ENCODE measurements around the gene PEPD.

PEPD gene

GRCh38 chr19:33547676-33548075 lies 26.1 kb upstream of the PEPD start:
- FAIRE-seq: no peak
- DNase-seq (ENCODE audit: insufficient read length, low spot score): no peak

GRCh38 chr19:33546656-33547055 lies 25.1 kb upstream of the PEPD start:
- FAIRE-seq (no peak), DNase-seq (ENCODE audit: insufficient read length, low spot score) (no peak)

DNA sequence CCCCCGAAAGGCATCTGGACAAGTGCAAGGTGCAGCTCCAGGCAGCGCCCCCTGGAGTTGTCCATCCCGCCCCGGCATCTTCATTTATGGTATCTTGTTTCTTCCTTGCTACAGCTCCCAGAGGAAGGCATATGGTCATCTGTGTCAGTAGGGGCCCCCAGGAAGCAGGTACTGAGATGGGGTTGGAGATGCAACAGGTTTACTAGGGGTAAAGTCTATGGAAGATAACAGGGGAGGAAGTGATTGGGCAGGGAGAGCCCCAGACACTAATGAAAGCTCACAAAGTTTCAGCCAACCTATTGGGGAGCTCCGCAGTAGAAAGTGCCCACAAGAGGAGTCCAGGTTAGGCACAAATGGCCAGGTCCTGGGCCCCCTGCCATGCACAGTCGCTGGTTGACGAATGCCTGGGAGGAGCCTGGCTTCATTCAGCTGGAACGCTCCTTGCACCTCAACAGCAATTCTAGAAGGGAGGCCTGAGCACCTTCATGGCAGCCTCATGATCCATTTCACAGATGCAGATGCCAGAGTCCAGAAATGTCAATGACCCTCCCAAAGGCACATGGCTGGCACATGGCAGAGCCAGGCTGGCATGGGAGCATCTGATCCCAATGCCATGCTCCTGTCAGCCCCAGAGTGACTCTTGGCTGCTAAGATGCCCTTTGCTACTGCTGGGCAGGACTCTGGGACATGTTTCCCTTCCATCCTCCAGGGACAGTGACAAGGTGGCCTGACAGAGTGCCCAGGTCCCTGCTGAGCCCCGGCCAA lies 23.8 kb upstream of the PEPD start:
- FAIRE-seq: no peak
- no peak for DNase-seq (ENCODE audit: insufficient read length, low spot score)

DNA sequence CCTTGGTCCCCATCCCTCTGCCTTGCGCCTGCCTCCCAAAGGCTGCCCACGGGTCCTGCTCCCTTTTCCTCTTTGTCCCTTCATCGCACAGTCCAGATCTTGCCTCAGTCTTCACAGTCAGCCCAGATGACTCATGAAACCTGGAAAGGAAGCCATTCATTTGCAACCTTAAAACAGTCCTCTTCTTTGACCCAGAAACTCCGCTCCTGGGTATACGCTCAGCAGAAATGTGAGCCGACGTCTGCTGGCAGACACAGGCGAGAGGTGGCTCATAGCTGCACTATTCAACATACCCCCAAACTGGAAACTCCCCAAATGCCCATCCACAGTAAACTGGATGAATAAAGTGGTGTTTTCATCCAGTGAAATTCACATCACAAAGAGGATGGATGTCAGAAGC lies 13.6 kb upstream of the PEPD start:
- FAIRE-seq (no peak), DNase-seq (ENCODE audit: insufficient read length, low spot score) (no peak)

- no peak for DNase-seq (ENCODE audit: insufficient read length, low spot score)
- no peak for FAIRE-seq
Measured at GRCh38 chr19:33532859-33533460, 11.4 kb upstream of the PEPD start.

DNA sequence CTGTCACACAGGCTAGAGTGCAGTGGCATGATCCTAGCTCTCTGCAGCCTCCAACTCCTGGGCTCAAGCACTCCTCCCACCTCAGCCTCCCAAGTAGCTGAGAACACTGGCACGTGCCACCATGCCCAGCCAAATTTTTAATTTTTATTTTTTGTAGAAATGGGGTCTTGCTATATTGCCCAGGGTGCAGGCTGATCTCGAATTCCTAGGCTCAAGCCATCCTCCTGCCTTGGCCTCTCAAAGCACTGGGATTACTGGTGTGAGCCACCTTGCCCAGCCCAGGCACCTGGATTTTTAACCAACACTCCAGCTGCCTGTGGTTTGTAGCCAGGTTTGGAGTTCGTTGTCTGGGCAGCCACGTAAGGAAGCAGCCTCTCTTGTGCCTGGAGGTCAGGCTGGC lies 9.3 kb upstream of the PEPD start:
- DNase-seq (ENCODE audit: insufficient read length, low spot score): no peak
- no peak for FAIRE-seq

DNA sequence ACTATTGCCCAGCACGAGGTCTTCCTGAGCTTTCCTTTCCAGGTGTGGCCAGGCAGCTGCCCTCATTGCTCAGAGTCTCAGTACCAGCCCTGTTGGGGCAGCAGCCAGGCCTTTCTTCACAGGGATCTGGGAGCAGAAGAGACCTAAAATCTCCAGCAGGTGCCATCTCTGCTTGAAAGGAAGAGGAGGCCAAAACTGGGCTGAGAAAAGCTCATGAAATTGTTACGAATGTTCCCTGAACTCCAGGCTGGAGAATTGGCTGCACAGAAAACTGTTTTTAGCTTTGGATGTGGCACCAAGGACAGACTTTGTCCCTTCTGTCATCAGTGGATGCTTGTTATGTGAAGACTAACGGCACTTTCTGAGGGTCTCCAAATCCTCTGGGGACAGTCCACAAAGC lies 8.7 kb upstream of the PEPD start:
- FAIRE-seq (no peak), DNase-seq (ENCODE audit: insufficient read length, low spot score) (no peak)

GRCh38 chr19:33529094-33529676 lies 7.6 kb upstream of the PEPD start:
- DNase-seq (ENCODE audit: insufficient read length, low spot score) (no peak), FAIRE-seq (no peak)

- FAIRE-seq: no peak
- DNase-seq (ENCODE audit: insufficient read length, low spot score): no peak
Measured at GRCh38 chr19:33528404-33528803, 6.8 kb upstream of the PEPD start.

DNA sequence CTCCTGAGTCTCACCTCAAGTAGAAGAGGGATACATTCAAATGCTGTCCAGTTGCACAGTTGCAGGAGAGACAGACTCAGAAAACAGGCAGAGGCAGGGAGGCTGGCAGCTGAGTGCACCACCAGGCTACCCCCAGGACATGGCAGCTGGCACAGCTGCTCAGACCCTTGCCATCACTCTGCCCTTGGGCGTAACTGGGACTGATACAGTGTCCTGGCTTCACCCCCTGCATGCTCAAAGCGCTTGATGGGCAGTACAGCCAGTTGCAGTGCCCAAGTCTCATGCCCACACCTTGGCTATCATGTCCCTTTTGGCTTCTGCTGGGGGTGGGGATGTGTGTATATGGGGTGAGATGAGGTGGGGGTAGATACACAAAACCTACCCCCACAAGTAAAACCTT lies 5.5 kb upstream of the PEPD start:
- no peak for DNase-seq (ENCODE audit: insufficient read length, low spot score)
- no peak for FAIRE-seq

- no peak for DNase-seq (ENCODE audit: insufficient read length, low spot score)
- FAIRE-seq: no peak
Measured at GRCh38 chr19:33524024-33524664, 2.6 kb upstream of the PEPD start.

DNA sequence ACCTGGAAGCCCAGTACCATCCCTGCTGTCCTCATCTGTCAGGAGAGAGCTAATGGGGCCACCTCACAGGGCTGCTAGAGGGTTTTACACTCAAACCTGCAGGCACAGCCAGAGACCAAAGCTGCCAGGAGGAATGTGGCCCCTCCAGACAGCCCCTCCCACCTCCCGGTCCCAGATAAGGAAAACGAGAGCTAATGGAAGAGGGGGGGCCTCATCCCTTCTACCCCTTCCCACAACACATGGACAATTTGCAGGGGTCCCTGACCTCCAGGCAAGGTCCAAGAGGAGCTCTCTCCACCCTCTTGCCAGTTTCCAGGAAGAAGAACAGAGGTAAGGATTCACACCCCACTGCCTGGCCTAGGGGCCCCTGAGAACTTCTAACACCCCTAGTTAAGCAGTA lies 1.6 kb upstream of the PEPD start:
- no peak for FAIRE-seq
- no peak for DNase-seq (ENCODE audit: insufficient read length, low spot score)

GRCh38 chr19:33522371-33522662 lies 726 bp upstream of the PEPD start:
- no peak for FAIRE-seq

DNA sequence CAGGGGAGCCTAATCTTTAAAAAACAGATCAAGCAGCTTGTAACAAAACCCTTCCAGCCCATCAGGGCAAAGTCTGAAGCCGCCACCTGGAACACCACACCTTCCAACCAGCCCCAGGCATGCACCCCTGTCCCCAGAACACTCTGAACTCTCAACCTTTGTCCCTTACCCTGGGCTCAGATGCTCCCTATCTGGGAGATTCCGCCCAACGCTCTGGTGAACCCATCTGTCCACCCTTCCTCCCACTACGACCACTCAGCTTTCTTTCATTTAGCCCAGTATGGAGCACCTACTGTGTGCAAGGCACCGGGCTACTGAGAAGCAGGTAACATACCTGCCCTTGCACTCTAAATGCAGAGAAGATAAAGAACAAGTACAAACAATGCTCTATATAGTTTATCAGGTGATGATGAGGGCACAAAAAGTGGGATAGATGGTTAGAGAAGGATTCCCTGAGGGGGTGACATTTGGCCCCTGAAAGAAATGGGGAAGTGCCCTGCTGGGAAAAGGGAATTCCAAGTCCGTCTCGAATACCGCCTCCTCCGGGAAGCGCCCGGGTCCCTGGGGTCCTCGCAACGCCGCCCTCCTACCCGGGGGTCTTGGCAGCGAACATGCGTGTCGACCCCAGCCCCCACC lies 629 bp downstream of the PEPD start:
- no peak for FAIRE-seq

More at GRCh38 chr19:33522371-33522662, 726 bp upstream of the PEPD start:
- DNase-seq (ENCODE audit: insufficient read length, low spot score): no peak

GRCh38 chr19:33520048-33520643 lies 1.4 kb downstream of the PEPD start:
- FAIRE-seq (no peak), DNase-seq (ENCODE audit: insufficient read length, low spot score) (no peak)

More for the DNA sequence above, 629 bp downstream of the PEPD start:
- DNase-seq (ENCODE audit: insufficient read length, low spot score): no peak

GRCh38 chr19:33519416-33519815 lies 2.2 kb downstream of the PEPD start:
- DNase-seq (ENCODE audit: insufficient read length, low spot score): no peak
- FAIRE-seq: no peak

DNA sequence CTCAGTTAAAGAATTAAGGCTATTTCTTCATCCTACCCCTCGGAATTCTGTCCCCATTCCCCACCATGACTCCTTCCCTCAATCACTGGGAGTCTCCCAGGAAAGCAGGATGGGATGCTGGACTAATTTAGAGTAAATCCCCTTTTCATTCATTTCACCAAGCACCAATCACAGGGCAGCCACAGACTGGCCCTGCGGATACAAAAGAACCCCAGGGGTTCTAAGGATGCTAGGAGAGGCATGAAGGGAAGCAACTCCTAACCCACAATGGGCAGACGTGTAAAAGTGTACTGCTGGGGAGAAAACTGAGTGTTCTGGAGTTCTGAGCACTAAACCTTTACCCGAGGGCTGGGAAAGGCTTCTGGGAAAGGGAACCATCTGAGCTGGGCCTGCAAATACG lies 3.0 kb downstream of the PEPD start:
- DNase-seq (ENCODE audit: insufficient read length, low spot score): no peak
- FAIRE-seq: no peak

- DNase-seq (ENCODE audit: insufficient read length, low spot score): no peak
- no peak for FAIRE-seq
Measured at GRCh38 chr19:33517922-33518321, 3.7 kb downstream of the PEPD start.

- DNase-seq (ENCODE audit: insufficient read length, low spot score) (no peak), FAIRE-seq (no peak)
Measured at GRCh38 chr19:33515921-33516320, 5.7 kb downstream of the PEPD start.

DNA sequence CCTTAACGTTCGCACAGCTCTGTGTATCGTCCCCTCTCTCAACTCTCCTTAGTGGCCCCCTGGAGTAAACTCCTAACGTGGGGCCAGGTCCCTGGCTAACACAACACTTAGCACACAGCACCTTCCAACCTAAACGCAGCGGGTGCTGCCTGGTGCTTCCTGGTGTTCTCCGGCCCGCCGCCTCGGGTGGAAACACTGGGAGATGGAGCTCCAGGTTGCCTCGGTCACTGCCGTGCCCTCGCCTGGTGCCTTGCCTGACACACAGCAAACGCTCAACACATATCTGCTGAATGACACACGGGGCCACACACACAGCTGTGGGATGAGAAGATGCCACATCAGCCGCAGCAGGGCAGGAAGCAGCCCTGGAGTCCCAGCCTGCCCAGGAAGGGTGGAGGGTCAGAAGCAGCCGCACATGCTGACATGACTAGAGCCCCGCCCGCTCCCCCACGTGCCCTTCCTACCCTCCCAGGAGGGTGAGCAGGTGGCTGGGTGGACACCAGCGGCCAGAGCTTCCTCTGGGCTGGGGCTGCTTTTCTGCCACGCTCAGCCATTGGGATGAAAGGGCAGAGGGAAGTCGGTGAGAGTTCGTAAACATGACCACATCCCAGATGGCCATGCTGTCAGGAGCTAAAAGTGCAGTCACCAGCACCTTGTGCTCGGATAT lies 6.6 kb downstream of the PEPD start:
- FAIRE-seq (no peak), DNase-seq (ENCODE audit: insufficient read length, low spot score) (no peak)

- DNase-seq (ENCODE audit: insufficient read length, low spot score) (no peak), FAIRE-seq (no peak)
Measured at GRCh38 chr19:33513424-33513823, 8.2 kb downstream of the PEPD start.
